Melanocyte of skin (primary cell): ENCODE data around the gene ITPRID2. TPM values are rescaled to one million over a fixed set of nuclear protein-coding genes. Genes with fewer than 3 reads are reported as not detected.

Experiments
- total RNA-seq, 2 donors: library from RNA; depleted of rRNA; stranded (reverse); fragments of >200 nt; gene quantifications; 2 replicates each; pipeline ENCODE4 v1.2.3, GENCODE V29; 2012

ITPRID2 gene
- total RNA-seq: 100 to 1,000 TPM; 108 to 116 TPM

DNA sequence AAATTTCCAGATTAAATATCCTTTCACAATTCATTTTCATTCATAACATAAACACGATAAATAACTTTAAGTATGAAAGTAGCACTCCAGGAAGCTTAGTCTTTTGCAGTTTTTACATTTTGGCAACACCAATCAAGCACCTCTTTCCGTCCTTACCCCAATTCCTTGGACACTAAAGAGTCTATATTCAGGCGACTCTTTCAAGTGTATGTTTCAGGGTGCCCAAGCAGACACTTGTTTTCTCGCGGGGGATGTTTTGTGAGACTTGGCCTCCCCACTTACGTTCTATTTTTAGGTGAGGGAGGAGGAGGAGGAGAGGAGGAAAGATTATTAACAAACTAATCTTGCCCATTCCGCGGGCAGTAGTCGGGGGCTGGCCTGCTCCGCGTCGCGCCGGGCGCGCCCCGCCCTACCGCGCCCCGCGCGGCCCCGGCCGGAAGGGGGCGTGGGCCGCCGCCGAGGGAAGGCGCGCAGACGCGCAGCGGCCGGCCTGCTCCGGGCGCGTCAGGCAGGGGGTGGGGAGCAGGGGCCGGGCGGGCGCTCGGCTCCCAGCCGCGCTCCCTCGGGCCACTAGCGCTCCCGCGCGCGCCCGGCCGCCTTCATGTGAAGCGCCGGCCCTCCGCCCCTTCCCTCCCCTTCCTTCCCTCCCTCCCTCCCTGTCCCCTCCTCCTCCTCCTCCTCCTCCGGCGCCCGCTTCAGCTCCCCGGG, at the start of gene ITPRID2:
TSS of gene ITPRID2 (plus strand) at position 473 of the 708 bp plus-strand sequence. CDS start 337 bp downstream, outside the sequence.

Other genes with a start within 250 kb of the ITPRID2 start
- gene CERKL, start 234.6 kb upstream of the ITPRID2 start, total RNA-seq: under 1 TPM in 1 of 2 donors, not detected in 1; under 0.01 TPM
- not detected for gene NEUROD1, start 211.2 kb upstream of the ITPRID2 start, total RNA-seq
- under 1 TPM; under 0.01 to 0.34 TPM for gene PPP1R1C, start 94.1 kb downstream of the ITPRID2 start, total RNA-seq